ENCODE data around the gene CDH12.

DNA sequence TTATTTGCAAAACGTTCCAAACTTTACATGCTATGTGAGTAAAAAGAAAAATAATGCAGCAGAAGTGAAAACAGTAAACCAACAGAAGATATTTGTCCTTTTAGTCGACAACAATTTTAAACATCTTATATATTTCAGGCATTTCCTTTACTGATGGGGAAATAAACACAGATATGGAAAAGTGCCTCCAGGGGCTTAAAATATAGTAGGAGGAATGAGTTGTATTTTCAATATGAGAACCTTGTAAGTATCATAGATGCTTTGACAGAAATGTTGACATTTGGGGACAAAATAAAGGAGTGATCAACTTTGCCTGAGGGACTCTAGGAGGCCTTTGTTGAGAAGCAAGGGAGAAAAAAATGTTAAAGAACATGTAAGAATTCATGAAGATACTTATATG is 1043.5 kb downstream of the CDH12 start:
- TF ChIP-seq, protein P1, sequence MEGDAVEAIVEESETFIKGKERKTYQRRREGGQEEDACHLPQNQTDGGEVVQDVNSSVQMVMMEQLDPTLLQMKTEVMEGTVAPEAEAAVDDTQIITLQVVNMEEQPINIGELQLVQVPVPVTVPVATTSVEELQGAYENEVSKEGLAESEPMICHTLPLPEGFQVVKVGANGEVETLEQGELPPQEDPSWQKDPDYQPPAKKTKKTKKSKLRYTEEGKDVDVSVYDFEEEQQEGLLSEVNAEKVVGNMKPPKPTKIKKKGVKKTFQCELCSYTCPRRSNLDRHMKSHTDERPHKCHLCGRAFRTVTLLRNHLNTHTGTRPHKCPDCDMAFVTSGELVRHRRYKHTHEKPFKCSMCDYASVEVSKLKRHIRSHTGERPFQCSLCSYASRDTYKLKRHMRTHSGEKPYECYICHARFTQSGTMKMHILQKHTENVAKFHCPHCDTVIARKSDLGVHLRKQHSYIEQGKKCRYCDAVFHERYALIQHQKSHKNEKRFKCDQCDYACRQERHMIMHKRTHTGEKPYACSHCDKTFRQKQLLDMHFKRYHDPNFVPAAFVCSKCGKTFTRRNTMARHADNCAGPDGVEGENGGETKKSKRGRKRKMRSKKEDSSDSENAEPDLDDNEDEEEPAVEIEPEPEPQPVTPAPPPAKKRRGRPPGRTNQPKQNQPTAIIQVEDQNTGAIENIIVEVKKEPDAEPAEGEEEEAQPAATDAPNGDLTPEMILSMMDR (IDR thresholded peaks at IDR 0.05): no peak
- no peak for TF ChIP-seq POLR2A (IDR thresholded peaks at IDR 0.05)

Data from lower leg skin (tissue), 3 donors.